GM23248 (cell line): ENCODE measurements around the gene ANKRD63.

Source experiments
- EZH2 ChIP-seq: fragments of 200-600 bp; sonication (generic); IDR thresholded peaks from 2 replicates; pipeline ENCODE4 v1.6.1; 2018; ENCODE audit warnings: antibody characterized with exemption, mild to moderate bottlenecking; ENCODE audit not compliant: insufficient read depth, poor library complexity, severe bottlenecking
- EZH2phosphoT487 ChIP-seq: fragments of 200-600 bp; sonication (generic); IDR thresholded peaks from 2 replicates; pipeline ENCODE4 v1.6.1; 2018; ENCODE audit warnings: antibody characterized with exemption, moderate library complexity, mild to moderate bottlenecking, low read depth; ENCODE audit not compliant: insufficient read depth

- no peak for TF ChIP-seq EZH2phosphoT487
- no peak for TF ChIP-seq EZH2
These were observed 29.7 kb upstream of the ANKRD63 start for GRCh38 chr15:40312370-40313158.
